Measurements from ENCODE around the gene CHRNB2.
A peak's percentile ranks its signal among the peaks of the same experiment; 100 is the strongest.

The CHRNB2 gene

GRCh38 chr1:154553056-154554030 lies 14.2 kb upstream of the CHRNB2 start:
- DNase-seq = no peak

- no peak for DNase-seq
Measured at GRCh38 chr1:154556422-154556821, 11.2 kb upstream of the CHRNB2 start.

GRCh38 chr1:154557248-154557938 lies 10.2 kb upstream of the CHRNB2 start:
- DNase-seq = no peak

- DNase-seq = peak; percentile 59
Measured at GRCh38 chr1:154557939-154558719, 9.4 kb upstream of the CHRNB2 start, which contains the start of gene UBE2Q1. UBE2Q1 (minus strand) TSS chr1:154558662; CDS start chr1:154558553, 109 bp downstream.

GRCh38 chr1:154558720-154559465 lies 8.7 kb upstream of the CHRNB2 start:
- peak; percentile 100 for DNase-seq

GRCh38 chr1:154559466-154560044 lies 8.0 kb upstream of the CHRNB2 start:
- DNase-seq = peak; percentile 98

GRCh38 chr1:154565876-154566275 lies 1.7 kb upstream of the CHRNB2 start:
- no peak for DNase-seq

GRCh38 chr1:154568157-154568815 lies 708 bp downstream of the CHRNB2 start:
- DNase-seq = no peak

- DNase-seq = no peak
Measured at GRCh38 chr1:154571244-154571963, 3.8 kb downstream of the CHRNB2 start.

- no peak for DNase-seq
Measured at GRCh38 chr1:154571964-154572288, 4.3 kb downstream of the CHRNB2 start.

GRCh38 chr1:154572468-154573167 lies 5.0 kb downstream of the CHRNB2 start:
- no peak for DNase-seq

GRCh38 chr1:154573168-154573510 lies 5.6 kb downstream of the CHRNB2 start:
- DNase-seq = no peak

- no peak for DNase-seq
Measured at GRCh38 chr1:154574716-154575115, 7.1 kb downstream of the CHRNB2 start.

GRCh38 chr1:154575147-154575927 lies 7.8 kb downstream of the CHRNB2 start:
- no peak for DNase-seq

GRCh38 chr1:154575951-154576566 lies 8.5 kb downstream of the CHRNB2 start:
- DNase-seq = no peak

- DNase-seq = no peak
Measured at GRCh38 chr1:154577346-154578057, 9.9 kb downstream of the CHRNB2 start.

- no peak for DNase-seq
Measured at GRCh38 chr1:154578058-154578418, 10.5 kb downstream of the CHRNB2 start.

GRCh38 chr1:154579374-154579773 lies 11.8 kb downstream of the CHRNB2 start:
- no peak for DNase-seq

Data from NCI-H82 (cell line).